SH-SY5Y (cell line): ENCODE results near the gene ZNF236.

ENCODE experiments used
- GATA2 ChIP-seq: IDR thresholded peaks from 2 replicates; pipeline ENCODE4 v1.6.1; 2011; ENCODE audit warnings: mild to moderate bottlenecking, low read depth, low read length
- GATA3 ChIP-seq: IDR thresholded peaks from 2 replicates; pipeline ENCODE4 v1.6.1; 2011; ENCODE audit warnings: low read depth, mild to moderate bottlenecking, low read length, moderate library complexity

DNA sequence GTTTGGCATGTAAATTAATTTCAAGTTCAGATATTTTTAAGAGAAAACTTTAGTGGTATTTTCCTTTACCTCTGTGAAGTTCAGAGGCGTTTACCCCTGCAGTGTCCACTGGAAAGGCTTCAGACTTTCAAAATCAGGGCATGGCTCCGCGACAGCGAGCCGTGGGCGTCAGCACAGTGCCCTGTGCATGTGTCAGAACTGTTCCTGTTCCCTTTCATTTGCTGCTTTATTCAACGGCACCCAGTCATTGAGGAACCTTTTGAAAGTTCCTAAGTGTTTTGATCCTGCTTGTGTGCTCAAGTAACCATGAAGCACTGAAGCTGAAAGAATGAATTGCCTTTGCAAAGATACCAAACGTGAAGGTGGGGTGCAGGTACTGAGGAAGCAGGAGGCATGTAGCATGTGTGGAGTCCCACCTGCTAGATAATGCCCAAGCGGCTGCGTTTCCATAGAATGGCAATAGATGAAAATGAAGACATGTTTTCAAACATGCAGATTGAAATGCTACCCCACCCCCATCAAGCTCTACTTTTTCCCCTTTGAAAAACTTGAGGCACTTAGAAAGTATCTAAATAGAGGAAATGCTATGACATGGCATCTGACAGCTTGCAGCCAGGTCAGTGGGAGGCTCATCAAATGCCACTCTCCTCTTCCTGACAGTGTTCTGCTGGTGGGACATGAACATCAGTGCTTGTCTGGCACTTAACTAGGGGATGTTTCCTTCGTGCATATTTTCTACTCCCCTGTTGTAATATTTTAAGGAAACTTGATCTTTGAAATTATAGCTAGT, 148.6 kb downstream of the ZNF236 start:
- TF ChIP-seq GATA3 = no peak
- no peak for TF ChIP-seq GATA2
